Lower leg skin (tissue), 4 donors: ENCODE measurements around the gene COL5A3. TPM values are rescaled to one million over a fixed set of nuclear protein-coding genes. Genes with fewer than 3 reads are reported as not detected.
"Not testable (repeated sequence)": the region's sequence is repeated elsewhere in the genome, so short reads cannot be mapped to it uniquely, and the experiment has no call there.

Experiments used
- DNase-seq, 2 donors: peaks; one replicate each; pipeline ENCODE4 v3.0.0-alpha.2; 2019; ENCODE audit warnings: low spot score in 2 of 2
- H3K4me3 ChIP-seq: fragments of 200-600 bp; sonication (generic); 2 replicates; pipeline ENCODE4 v1.5.1; 2017; ENCODE audit warnings: mild to moderate bottlenecking, low read depth; ENCODE audit not compliant: poor library complexity, severe bottlenecking
- CTCF ChIP-seq, 3 donors: fragments of 450-650 bp; IDR thresholded peaks; one replicate each; pipeline ENCODE4 v1.5.1; 2016; ENCODE audit warnings: antibody characterized with exemption in 3 of 3, mild to moderate bottlenecking in 3 of 3, moderate library complexity in 2 of 3
- POLR2A ChIP-seq, 2 donors: fragments of 450-650 bp; IDR thresholded peaks; one replicate each; pipeline ENCODE4 v1.6.1; 2016 to 2017; ENCODE audit warnings: antibody characterized with exemption in 2 of 2, mild to moderate bottlenecking in 1 of 2, moderate library complexity in 1 of 2
- WGBS, 2 donors: methylation state at CpG; one replicate each; pipeline ENCODE4 v1.1.5; 2018; 5-methylcytosine and 5-hydroxymethylcytosine counted together
- intact Hi-C: fragments of 100-400 bp; cut with DNase I; formaldehyde crosslinking; loops from one replicate; pipeline ENCODE4 v1.15.0; 2023; ENCODE audit warnings: low total_unique reads
- total RNA-seq, 4 donors: library from RNA; depleted of rRNA; stranded (reverse); fragments of >200 nt; gene quantifications; one replicate each; pipeline ENCODE4 v1.1.0, GENCODE V29; 2016

COL5A3 gene
- total RNA-seq, 4 donors from 2014 or later: 11.9 to 31.9 (median 20.7) TPM

GRCh38 chr19:9935506-9936325, 74.6 kb downstream of the COL5A3 start:
- TF ChIP-seq CTCF (IDR thresholded peaks at IDR 0.05): no peak
- 2 to 3% methylated on average over 24 to 27 of the region's 44 CpGs for WGBS, 2 donors
- DNase-seq: no peak
- H3K4me3 ChIP-seq: peak overlapping the region; percentile 20
- intact Hi-C loops: loop anchor here (2.0 to 10.0 kb wide), 3 partner anchors 65 to 319 kb away; partner anchors contain the start of genes EIF3G, MRPL4 and P2RY11

DNA sequence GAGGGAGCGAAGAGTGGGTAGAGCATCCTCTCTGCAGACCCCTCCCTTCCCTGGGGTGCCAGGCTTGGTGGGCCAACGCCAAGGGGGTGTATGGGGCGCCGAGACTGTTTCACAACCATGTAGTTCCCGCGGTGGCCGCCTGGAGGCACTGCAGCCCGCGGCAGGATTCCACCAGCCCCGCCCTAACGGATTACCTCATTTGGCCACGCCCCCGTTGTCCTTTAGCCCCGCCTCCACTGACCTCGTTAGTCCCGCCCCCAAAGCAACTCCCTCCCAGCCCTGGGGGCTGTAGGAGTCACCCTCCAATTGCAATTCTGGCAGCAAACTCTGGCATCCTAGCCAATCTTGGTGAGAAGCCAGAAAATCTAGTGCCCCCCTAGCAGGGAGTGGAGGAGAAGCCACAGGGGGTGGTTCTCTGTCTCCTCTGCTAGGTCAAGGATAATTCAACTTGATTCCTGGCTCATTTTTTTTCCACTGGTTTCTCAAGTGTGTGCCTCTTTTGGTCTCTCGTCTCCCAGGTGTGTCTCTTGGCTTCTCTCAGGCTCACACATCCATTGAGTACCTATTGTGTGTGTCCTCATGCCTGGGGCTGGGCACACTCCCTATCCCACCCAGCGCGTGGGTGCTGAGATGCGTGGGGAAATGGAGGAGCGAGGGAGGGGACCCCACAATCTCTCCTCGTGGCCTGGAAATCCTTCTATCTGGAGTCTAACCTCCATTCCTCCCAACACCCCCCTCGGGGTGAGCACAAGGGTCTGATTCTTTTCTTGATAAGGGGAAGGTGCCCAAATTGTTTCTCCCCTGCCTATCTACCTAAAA, 76.0 kb downstream of the COL5A3 start:
- no peak overlapping the region for H3K4me3 ChIP-seq
- DNase-seq: peak; percentile 76 to 97
- 8% methylated on average over 15 to 23 of the region's 23 CpGs for WGBS, 2 donors
- intact Hi-C loops: loop anchor here (5.0 to 10.0 kb wide), 3 partner anchors 93 to 320 kb away; partner anchors contain the start of genes EIF3G, MRPL4 and P2RY11
- peak in 1 of 3 donors; percentile 70 for TF ChIP-seq CTCF (IDR thresholded peaks at IDR 0.05)
- TF ChIP-seq POLR2A (IDR thresholded peaks at IDR 0.05): no peak

GRCh38 chr19:9932835-9933234, 77.5 kb downstream of the COL5A3 start:
- TF ChIP-seq CTCF (IDR thresholded peaks at IDR 0.05) (no peak), POLR2A (IDR thresholded peaks at IDR 0.05) (no peak)
- intact Hi-C loops: loop anchor here (5.0 to 10.0 kb wide), 3 partner anchors 94 to 322 kb away; partner anchors contain the start of genes EIF3G, MRPL4 and P2RY11
- 89 to 96% methylated on average over 4 of the region's 4 CpGs for WGBS, 2 donors
- DNase-seq: no peak
- no peak overlapping the region for H3K4me3 ChIP-seq

DNA sequence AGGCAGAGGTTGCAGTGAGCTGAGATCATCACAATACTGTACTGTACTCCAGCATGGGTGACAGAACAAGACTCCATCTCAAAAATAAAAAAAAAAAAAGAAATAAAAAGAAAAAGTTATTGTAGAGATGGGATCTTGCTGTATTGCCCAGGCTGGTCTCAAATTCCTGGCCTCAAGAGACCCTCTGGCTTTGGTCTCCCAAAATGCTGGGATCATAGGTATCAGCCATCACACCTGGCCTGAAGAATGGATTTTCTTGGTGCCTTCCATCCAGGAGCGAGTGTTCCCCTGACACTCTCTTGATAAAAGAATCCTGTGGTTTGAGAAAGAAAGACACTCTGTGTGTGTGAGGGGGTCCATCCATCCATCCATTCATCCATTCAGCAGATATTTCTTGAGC, 78.7 kb downstream of the COL5A3 start:
- no peak overlapping the region for H3K4me3 ChIP-seq
- TF ChIP-seq POLR2A (IDR thresholded peaks at IDR 0.05): no peak
- WGBS, 2 donors: 84 to 90% methylated on average over 1 of the region's 1 CpG
- no peak for DNase-seq
- intact Hi-C loops: loop anchor here (5.0 to 10.0 kb wide), 3 partner anchors 96 to 323 kb away; partner anchors contain the start of genes EIF3G, MRPL4 and P2RY11

DNA sequence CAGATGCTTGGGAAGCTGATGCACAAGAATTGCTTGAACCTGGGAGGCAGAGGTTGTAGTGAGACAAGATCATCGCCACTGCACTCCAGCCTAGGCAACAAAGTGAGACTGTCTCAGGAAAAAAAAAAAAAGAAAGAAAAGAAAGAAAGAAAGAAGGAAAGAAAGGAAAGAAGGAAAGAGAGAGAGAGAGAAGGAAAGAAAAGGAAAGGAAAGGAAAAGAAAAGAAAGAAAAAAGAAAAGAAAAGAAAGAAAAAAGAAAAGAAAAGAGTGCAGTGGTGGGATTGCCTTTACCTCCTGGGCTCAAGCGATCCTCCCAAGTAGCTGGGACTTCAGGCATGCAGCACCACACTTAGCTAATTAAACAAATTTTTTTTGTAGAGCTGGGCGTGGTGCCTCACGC, 86.9 kb downstream of the COL5A3 start:
- no peak overlapping the region for H3K4me3 ChIP-seq
- intact Hi-C loops: no loop called here

GRCh38 chr19:9922782-9923379, 87.4 kb downstream of the COL5A3 start:
- 88% methylated on average over 5 of the region's 5 CpGs for WGBS, 2 donors
- intact Hi-C loops: not testable (repeated sequence)

More for the DNA sequence above, 86.9 kb downstream of the COL5A3 start:
- WGBS, 2 donors: 89 to 92% methylated on average over 4 of the region's 4 CpGs
- no peak for TF ChIP-seq CTCF (IDR thresholded peaks at IDR 0.05)
- no peak for TF ChIP-seq POLR2A (IDR thresholded peaks at IDR 0.05)
- DNase-seq: no peak

More at GRCh38 chr19:9922782-9923379, 87.4 kb downstream of the COL5A3 start:
- DNase-seq, H3K4me3 ChIP-seq: not testable (repeated sequence)
